ENCODE measurements around the gene SNX6.
"Not testable (repeated sequence)": the region's sequence is repeated elsewhere in the genome, so short reads cannot be mapped to it uniquely, and the experiment has no call there.

SNX6 gene

DNA sequence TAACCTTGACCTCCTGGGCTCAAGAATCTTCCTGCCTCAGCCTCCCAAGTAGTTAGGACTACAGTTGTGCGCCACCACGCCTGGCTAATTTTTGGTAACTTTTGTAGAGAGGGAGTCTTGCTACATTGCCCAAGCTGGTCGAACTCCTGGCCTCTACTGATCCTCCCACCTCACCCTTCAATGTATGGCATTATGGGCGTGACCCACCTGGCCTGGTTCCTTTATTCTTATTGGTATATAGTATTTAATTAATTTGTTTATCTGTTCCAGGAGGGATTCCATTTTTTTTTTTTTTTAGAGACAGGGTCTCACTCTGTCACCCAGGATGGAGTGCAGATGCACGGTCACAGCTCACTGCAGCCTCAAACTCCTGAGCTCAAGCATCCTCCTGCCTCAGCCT, 49.6 kb downstream of the SNX6 start:
- DNase-seq (ENCODE audit: extremely low spot score, insufficient read length, low read depth) (no peak), FAIRE-seq (no peak)

DNA sequence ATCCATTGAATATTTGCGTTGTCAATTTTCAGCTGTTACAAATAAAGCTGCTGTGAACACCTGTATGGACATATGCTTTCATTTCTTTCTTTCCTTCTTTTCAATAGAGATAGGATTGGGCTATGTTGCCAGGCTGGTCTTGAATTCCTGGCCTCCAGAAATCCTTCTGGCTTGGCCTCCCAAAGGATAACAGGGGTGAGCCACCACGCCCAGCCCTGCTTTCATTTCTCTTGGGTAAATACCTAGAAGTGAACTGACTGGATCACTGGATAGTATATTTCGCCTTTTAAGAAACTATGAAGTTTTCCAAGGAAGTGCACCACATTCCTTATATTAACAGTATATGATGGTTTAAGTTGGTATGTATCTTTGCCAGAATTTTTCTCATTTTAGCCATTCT, 58.2 kb downstream of the SNX6 start:
- FAIRE-seq (no peak), DNase-seq (ENCODE audit: extremely low spot score, insufficient read length, low read depth) (no peak)

- FAIRE-seq (no peak), DNase-seq (ENCODE audit: extremely low spot score, insufficient read length, low read depth) (no peak)
Observed at GRCh38 chr14:34569750-34570149, 60.2 kb downstream of the SNX6 start.

DNA sequence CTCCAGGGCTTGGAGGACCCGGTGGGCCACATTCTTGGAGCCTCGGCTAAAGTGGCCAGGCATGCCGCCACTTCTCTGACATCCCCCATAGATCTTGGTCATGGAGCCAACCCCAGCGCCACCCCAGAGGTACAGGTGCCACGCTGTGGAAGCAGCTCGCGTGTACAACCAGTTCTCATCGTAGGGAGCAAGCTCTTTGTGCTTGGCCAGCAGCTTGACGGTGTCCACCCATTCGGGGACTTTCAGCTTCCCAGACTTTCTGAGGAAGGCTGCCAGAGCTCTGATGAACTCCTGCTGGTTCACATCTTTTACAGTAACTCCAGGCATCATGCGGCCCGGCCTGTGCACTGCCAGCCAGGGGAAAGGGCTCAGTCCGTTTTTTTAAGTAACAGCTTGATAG, 61.1 kb downstream of the SNX6 start:
- FAIRE-seq (no peak), DNase-seq (ENCODE audit: extremely low spot score, insufficient read length, low read depth) (no peak)

DNA sequence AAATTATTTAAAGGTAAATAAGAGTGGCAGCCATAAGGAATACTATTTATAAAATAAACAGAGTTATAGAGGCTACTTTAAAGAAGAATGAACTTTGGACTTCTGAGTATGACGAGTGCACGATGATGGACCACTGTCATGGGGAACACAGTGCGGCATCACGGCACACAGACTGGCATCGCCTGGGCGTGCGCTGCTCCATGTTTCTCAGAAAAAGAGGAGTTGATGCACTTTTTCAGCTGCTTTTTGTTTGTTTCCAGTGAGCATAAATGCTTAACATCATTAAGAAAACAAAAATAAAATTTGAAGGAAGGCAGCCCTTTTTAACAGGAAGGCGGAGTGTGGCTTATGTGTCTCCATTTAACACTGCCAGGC, 67.2 kb downstream of the SNX6 start:
- no peak for FAIRE-seq
- DNase-seq (ENCODE audit: extremely low spot score, insufficient read length, low read depth), result no peak

DNA sequence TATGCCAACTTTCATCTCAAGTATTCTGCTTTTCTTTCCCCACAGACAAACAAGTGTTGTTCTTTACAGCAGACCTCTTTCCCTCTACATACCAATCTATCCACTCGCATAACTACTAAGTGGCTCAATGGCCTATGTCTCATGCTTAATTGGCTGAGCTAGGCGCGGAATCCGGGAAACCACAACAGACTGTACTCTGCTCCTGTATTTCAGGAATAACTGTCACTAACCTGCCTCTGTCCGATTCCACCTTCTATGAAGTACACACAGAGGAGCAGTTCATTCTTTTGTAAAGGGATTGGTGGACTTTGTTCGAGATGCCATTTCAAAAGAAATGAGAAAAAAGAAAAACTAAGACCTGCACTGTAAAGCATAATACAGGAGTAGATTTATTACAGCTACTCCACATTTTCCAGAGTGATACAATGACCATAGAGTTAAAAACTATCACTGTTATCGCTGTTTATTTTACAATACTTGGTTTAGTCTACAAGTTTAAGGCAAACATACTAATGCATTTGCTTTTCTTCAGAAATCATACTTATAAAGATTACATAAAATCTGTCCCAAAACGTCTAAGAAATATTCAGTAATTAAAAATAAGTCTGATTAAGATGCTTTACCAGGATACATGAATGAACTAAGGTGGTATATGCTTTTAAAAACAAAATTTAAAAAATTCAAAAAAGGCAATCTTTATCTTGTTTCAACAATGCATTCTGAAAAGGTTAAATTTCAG, 67.7 kb downstream of the SNX6 start:
- not testable (repeated sequence) for DNase-seq (ENCODE audit: extremely low spot score, insufficient read length, low read depth); FAIRE-seq

GRCh38 chr14:34556498-34556829, 73.5 kb downstream of the SNX6 start:
- not testable (repeated sequence) for DNase-seq (ENCODE audit: extremely low spot score, insufficient read length, low read depth)
- FAIRE-seq, result peak; percentile 58

- FAIRE-seq, result peak; percentile 81
- not testable (repeated sequence) for DNase-seq (ENCODE audit: extremely low spot score, insufficient read length, low read depth)
Observed at GRCh38 chr14:34555583-34556497, 74.1 kb downstream of the SNX6 start.

DNA sequence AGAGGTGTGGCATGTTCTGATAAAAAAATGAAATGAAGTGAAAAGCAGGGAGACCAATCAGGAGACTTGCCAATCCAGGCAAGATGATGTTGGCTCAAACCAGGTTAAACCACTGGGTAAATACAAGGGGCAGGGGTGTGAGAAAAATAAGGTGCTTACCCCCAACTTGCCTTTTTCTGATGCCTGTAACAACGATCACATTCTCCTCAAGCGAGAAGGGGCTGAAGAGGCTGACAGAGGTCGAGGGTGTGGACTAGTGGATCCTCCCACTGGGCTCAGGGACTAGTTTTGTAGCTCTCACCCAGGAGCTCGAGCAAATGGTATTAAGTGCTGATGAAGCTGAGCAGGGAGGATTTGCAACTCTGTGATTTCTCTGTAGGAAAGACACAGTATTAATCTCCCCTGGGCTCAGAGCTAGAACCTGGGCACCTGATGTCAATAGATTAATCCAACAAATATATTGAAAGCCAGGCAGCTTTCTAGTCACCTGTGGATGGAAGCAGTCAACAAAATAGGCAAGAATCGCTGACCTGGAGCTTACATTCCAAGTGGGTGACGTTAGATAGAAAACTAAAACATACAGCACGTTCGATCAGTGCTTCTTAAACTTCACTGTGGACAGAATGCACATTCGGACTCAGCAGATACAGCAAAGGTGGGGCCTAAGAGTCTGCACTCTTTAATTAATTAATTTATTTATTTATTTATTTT, 75.3 kb downstream of the SNX6 start:
- DNase-seq (ENCODE audit: extremely low spot score, insufficient read length, low read depth) (no peak), FAIRE-seq (no peak)

GRCh38 chr14:34549276-34549966, 80.5 kb downstream of the SNX6 start:
- FAIRE-seq, result not testable (repeated sequence)

DNA sequence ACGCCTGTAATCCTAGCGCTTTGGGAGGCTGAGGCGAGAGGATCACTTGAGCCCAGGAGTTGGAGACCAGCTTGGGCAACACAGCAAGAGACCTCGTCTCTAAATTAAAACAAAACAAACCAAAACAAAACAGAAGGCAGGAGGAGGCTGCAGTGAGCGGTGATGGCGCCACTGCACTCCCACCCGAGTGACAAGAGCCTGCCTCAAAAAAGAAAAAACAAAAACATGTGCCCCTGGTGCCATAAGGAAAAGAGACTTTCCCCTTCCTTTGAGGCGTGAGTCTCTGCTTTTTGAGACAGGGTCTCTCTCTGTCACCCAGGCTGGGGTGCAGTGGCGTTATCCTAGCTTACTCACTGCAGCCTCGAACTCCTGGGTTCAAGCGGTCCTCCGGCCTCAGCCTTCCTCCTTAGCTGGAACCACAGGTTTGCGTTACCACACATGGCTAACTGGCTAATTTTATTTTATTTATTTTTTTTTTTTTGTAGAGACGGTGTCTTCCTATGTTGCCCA, 81.4 kb downstream of the SNX6 start:
- no peak for FAIRE-seq
- DNase-seq (ENCODE audit: extremely low spot score, insufficient read length, low read depth), result no peak

More at GRCh38 chr14:34549276-34549966, 80.5 kb downstream of the SNX6 start:
- not testable (repeated sequence) for DNase-seq (ENCODE audit: extremely low spot score, insufficient read length, low read depth)

DNA sequence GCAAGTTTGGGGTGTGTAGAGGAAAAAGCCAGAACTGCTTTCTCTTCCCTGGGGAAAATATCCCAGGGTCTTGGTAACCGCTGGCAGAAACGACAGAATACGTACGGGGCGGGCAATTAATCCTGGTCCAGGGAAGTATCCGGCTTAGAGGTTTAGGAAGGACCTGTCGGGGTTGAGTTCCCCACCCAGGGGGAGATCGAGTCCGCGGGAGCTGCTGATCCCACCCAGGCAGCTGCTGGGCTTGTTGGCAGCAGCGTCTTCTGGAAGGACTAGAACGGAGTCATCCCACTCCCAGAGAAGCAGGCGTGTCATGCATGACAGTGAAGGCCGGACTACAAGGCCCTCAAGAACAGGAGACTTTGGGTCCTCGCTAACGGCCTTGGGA, 82.8 kb downstream of the SNX6 start:
- not testable (repeated sequence) for DNase-seq (ENCODE audit: extremely low spot score, insufficient read length, low read depth); FAIRE-seq

- peak; percentile 93 for FAIRE-seq
- not testable (repeated sequence) for DNase-seq (ENCODE audit: extremely low spot score, insufficient read length, low read depth)
Observed at GRCh38 chr14:34546272-34547135, 83.4 kb downstream of the SNX6 start.

DNA sequence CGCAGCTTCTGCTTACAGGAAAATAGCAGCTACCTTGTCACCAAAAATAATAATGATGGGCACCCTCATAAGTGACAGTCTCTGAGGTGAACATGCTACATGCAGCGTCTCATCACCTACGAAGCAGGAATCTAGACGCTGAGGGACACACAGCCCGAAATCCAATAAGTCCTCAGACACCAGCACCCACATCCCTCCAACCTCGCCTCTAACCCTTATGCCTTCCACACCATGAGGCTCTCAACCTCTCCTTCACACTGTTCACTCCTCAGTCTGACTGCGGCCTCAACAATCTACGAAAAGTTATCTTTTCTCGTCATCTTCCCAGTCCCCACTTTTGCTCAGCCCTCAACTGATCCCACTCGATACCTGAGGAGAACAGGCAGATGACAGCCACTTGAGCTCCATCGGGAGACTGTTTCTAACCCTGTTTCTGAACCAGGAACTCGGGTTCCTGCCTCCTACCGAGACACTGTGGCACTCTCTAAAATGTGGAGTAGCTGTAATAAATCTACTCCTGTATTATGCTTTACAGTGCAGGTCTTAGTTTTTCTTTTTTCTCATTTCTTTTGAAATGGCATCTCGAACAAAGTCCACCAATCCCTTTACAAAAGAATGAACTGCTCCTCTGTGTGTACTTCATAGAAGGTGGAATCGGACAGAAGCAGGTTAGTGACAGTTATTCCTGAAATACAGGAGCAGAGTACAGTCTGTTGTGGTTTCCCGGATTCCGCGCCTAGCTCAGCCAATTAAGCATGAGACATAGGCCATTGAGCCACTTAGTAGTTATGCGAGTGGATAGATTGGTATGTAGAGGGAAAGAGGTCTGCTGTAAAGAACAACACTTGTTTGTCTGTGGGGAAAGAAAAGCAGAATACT, 89.5 kb downstream of the SNX6 start:
- DNase-seq (ENCODE audit: extremely low spot score, insufficient read length, low read depth); FAIRE-seq: not testable (repeated sequence)

DNA sequence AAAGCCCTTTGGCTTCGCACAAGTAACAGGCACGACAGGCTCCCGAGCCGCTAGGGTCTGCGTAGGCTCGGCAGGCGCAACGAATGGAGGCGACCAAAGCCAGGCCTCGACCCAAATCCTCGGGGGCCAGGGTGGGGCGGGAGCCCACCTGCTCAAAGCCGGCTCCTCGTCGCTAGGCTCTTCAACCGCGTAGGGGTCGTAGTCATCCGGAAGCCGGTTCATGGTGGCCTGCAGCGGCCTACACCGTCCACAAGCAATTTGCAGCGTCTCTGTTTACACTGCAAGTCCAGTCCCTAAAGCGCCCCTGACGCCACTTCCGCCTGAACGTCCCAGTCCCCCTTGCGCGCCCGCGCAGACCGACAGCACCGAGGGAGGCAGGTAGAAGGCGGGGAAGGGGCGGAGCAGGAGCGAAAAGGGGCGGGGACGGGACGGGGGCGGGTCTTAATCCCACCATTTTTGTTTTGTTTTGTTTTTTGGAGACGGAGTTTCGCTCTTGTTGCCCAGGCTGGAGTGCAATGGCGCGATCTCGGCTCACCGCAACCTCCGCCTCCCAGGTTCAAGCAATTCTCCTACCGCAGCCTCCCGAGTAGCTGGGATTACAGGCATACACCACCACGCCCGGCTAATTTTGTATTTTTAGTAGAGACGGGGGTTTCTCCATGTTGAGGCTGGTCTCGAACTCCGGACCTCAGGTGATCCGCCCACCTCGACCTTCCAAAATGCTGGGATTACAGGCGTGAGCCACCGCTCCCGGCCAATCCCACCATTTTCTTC, 90.4 kb downstream of the SNX6 start, which contains the start of gene EAPP:
Gene EAPP (minus strand): TSS at position 295 of the 774 bp plus-strand sequence. CDS start 73 bp downstream, at position 222.
- FAIRE-seq, result peak; percentile 78
- peak; percentile 94 for DNase-seq (ENCODE audit: extremely low spot score, insufficient read length, low read depth)

DNA sequence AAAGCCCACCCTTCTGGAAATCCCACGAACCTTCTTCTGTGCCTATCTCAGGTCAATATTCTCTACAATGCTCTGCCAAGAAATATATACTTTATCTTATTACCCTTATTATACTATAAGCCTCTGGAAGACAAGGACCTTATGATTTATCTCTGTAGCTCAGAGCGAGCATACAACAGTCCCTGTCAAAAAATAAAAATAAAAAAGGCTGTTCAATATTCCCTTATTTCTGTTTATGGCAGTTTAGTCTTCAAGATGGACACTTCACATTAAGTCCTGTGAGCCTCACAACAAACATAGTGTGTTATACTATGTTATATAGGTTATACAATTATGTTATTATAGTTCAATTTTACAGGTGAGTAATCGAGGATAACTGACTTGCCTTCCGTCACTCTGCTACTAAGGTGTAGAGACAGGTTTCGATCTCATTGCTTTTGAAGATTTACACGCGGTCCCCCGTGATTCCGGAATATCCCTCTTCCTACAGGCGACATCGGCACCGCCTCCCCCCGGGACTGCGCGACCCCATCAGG, 91.0 kb downstream of the SNX6 start:
- DNase-seq (ENCODE audit: extremely low spot score, insufficient read length, low read depth) (no peak), FAIRE-seq (no peak)

DNA sequence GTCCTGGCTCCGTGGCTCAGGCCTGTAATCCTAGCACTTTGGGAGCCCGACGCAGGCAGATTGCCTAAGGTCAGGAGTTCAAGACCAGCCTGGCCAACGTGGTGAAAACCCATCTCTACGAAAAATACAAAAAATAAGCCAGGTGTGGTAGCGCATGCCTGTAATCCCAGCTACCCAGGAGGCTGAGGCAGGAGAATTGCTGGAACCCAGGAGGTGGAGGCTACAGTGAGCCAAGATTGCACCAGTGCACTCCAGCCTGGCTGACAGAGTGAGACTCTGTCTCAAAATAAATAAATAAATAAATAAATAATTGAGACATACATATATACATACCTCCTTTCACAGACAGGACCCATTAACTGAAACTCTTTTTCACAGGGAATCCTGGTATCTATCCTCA, 91.9 kb downstream of the SNX6 start:
- not testable (repeated sequence) for DNase-seq (ENCODE audit: extremely low spot score, insufficient read length, low read depth); FAIRE-seq
